UCSD-AML1 (cell line): ENCODE data around the gene USP7.
"Not testable (repeated sequence)": the region's sequence is repeated elsewhere in the genome, so short reads cannot be mapped to it uniquely, and the experiment has no call there.

Experiments used
- DNase-seq: peaks from one replicate; lab custom pipeline; 2025; ENCODE audit not compliant: unreplicated experiment; lab: John Stamatoyannopoulos, UW

The USP7 gene

GRCh38 chr16:8848939-8849391 is 114.7 kb downstream of the USP7 start:
- DNase-seq = no peak

- DNase-seq = no peak
Measured at GRCh38 chr16:8848231-8848938, 115.3 kb downstream of the USP7 start.

- no peak for DNase-seq
Measured at GRCh38 chr16:8847623-8848022, 116.1 kb downstream of the USP7 start.

GRCh38 chr16:8847145-8847544 is 116.6 kb downstream of the USP7 start:
- no peak for DNase-seq

GRCh38 chr16:8846401-8846932 is 117.2 kb downstream of the USP7 start:
- DNase-seq = no peak

GRCh38 chr16:8845699-8846298 is 117.9 kb downstream of the USP7 start:
- no peak for DNase-seq

- DNase-seq = not testable (repeated sequence)
Measured at GRCh38 chr16:8843296-8843695, 120.4 kb downstream of the USP7 start.
